GM19467 (cell line): ENCODE data around the gene CHRNA10.

ENCODE experiments used
- ATAC-seq: cut with Tn5 transposase; IDR thresholded peaks from one replicate; pipeline ENCODE4 v1.9.1; 2021; ENCODE audit warnings: mild to moderate bottlenecking, moderate library complexity; ENCODE audit not compliant: unreplicated experiment

The CHRNA10 gene, protein sequence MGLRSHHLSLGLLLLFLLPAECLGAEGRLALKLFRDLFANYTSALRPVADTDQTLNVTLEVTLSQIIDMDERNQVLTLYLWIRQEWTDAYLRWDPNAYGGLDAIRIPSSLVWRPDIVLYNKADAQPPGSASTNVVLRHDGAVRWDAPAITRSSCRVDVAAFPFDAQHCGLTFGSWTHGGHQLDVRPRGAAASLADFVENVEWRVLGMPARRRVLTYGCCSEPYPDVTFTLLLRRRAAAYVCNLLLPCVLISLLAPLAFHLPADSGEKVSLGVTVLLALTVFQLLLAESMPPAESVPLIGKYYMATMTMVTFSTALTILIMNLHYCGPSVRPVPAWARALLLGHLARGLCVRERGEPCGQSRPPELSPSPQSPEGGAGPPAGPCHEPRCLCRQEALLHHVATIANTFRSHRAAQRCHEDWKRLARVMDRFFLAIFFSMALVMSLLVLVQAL

GRCh38 chr11:3671334-3672254, at the start of gene CHRNA10:
TSS of gene CHRNA10 (minus strand) at chr11:3671384. CDS start at chr11:3671312, 72 bp downstream.
- no peak for ATAC-seq

DNA sequence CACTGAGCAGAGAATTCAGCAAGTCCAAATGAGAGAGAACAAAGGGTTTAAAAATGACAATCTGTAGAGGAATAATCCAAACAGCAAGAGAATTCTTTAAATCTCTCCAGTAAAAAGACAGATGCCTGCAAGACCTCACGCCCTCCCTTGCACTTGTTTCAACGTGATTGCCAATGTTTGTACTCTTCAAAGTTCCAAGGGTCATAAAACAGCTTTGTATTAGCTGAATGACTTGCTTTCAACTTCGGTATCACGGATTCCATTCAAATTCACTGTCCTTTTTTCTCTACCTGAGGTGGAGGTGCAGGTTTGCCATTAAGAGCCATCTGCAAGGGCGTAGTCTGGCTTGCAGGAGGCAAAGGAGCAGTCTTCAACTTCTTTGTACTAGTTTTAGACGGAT, 41.1 kb upstream of the CHRNA10 start:
- ATAC-seq, result no peak

- no peak for ATAC-seq
Observed at GRCh38 chr11:3710485-3711259, 39.5 kb upstream of the CHRNA10 start.

DNA sequence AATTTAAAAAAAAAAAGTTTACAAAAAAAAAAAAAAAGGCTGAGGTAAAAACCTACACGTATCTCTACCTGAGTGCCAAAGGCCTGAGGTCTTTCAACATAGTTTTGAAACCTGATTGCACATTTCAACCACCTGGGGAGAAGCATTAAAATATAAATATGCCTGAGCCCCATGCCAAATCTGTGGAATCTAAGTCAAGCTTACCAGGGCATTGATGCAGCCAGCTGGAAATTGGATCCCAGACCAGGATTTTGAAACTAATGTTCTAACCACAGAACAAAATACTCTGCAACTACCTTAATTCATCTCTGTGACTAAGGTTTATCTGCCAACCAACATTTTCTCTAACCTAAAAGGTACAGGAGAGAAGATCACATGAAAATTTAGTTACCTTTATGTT, 38.8 kb upstream of the CHRNA10 start:
- no peak for ATAC-seq

GRCh38 chr11:3707176-3707575, 36.0 kb upstream of the CHRNA10 start:
- no peak for ATAC-seq

GRCh38 chr11:3703383-3703782, 32.2 kb upstream of the CHRNA10 start:
- ATAC-seq, result no peak

DNA sequence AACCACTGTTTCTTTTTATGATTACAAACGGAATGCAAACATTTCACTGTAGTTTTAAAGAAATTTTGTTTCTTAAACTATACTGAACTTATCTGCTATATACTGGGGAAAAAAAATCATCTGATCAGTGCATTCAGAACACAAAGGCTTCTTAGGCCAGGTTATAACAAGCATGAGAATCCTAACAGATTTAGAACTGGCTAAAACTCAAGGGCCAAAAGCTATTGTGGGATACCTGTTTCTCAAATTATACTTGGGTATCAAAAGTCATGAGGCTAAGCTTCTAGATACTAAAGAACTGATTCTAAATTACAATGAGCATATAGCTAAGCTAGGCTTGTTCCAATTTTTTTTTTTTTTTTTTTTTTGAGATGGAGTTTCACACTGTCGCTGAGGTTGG, 29.7 kb upstream of the CHRNA10 start:
- no peak for ATAC-seq

- no peak for ATAC-seq
Observed at GRCh38 chr11:3700410-3700809, 29.2 kb upstream of the CHRNA10 start.

GRCh38 chr11:3686751-3687150, 15.6 kb upstream of the CHRNA10 start:
- no peak for ATAC-seq

DNA sequence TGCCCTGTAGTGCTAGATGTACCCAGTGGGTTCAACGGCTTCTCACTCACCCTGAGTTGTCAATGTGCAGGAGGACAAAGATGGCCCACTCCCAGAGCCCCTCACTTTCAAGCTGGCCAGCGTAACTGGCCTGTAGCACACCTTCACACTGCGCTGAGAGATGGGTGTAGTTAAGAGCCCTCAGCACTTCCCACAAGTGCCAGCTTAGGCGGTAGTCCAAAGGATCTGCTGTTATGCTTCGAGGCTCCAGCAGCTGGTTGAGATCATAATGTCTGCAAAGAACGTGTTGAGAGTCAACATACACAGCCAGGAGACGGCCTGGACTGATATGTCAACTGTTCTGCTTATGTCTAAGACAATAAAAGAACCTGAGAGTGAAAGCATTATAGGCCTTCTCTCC, 14.7 kb upstream of the CHRNA10 start:
- ATAC-seq, result no peak

DNA sequence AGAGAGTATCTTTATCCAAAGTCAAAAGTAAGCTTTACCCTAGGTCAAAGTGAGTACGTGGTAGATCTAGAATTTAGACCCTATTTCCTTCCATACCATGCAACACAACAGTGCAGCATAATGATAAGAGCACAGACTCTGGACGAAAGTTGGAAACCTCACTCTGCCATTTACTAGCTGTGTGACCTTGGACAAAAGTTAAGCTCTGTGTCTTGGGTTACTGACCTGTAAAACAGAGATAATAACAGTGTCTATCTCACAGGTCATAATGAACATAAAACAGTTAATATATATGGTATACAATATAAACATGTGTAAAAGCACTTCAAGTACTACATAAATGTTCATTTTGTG, 13.6 kb upstream of the CHRNA10 start:
- no peak for ATAC-seq

DNA sequence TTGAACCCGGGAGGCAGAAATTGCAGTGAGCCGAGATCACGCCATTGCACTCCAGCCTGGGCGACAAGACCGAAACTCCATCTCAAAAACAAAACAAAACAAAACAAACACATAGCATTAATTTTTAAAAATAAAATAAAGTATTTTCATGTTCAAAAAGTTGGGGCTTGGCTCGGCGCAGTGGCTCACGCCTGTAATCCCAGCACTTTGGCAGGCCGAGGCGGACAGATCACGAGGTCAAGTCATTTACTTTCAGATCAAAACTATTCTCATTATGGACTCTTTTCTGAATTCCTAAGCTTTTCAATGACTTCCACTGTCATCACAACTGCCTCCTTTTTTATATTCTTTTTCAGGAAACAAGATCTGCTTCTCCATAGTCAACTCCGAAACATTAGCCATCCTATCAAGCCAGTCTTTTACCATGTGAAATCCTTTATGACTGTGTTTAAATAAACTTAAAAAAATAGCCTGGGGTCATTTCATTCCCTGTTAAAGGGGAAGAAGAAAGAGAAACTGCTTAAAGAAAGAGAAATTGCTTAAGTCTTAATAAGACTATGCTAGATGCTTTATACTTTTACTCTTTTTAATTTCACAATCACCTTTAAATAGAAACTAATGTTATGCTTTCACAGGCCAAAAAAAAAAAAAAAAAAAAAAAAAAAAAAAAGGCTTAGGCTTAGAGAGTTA, 13.1 kb upstream of the CHRNA10 start:
- ATAC-seq, result no peak

DNA sequence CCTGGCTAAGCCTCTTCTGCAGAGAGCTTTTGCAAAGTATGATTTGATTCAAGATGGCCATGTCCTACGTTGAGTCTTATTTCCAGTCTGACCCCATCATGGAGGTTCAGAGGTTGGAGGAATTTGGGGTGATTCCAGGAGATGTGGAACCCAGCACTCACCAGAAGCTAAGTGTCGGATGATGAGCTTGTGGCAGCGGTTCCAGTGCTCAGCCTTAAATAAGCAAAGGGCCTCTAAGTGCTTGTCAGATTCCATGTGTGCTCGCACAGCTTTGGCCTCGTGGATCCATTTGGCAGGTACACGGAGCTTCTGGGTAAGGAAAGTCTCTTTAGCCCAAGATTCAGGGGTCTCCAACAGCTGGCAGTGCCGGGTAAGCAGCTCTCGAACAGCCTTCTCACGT, 11.9 kb upstream of the CHRNA10 start:
- no peak for ATAC-seq

GRCh38 chr11:3679077-3679476, 7.9 kb upstream of the CHRNA10 start:
- ATAC-seq, result no peak

DNA sequence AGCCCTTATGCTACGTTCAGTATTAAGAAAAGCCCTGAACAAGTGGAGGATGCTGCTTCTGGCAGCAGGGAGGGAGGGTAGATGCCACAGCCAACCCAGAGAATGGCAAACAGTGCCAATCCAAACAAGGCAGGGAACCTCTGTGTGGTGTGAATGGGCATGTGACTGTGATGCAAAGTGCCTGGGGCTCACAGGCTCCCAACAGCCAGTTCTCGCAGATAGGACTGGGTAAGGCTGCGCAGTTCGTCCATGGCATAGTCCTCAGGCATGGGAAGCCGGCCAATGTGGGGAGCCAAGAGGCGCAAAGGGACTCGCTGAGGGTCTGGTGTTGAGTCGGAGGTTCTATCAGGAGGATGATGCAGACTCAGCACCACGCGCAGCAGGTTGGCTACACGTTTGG, 4.8 kb upstream of the CHRNA10 start:
- no peak for ATAC-seq

DNA sequence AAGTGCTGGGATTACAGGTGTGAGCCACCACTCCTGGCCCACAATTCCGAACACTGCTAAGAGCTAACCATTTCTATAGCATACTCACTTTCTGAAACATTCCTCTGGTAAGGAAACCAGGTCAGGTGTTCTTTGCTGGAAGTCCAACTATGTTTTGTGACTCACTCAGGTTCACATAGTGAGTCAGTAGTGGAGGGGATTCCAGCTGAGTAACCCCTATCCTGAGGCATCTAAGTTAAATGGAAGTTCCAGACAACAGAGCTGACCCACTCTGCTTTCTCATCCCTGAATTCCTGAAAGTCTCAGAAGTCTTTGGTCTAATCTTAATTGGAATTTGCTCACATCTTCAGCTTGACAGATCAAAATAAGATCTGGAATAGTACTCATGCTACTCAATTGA, 3.0 kb upstream of the CHRNA10 start:
- no peak for ATAC-seq

- no peak for ATAC-seq
Observed at GRCh38 chr11:3669742-3670183, 1.4 kb downstream of the CHRNA10 start.

GRCh38 chr11:3669128-3669527, 2.1 kb downstream of the CHRNA10 start:
- no peak for ATAC-seq

- no peak for ATAC-seq
Observed at GRCh38 chr11:3667149-3668035, 3.8 kb downstream of the CHRNA10 start.
